ENCODE measurements around the gene CHST5. TPM values are rescaled to one million over a fixed set of nuclear protein-coding genes. Genes with fewer than 3 reads are reported as not detected.

Gene CHST5
- total and polyA plus RNA-seq, 7 experiments from 2014 or later: not detected

DNA sequence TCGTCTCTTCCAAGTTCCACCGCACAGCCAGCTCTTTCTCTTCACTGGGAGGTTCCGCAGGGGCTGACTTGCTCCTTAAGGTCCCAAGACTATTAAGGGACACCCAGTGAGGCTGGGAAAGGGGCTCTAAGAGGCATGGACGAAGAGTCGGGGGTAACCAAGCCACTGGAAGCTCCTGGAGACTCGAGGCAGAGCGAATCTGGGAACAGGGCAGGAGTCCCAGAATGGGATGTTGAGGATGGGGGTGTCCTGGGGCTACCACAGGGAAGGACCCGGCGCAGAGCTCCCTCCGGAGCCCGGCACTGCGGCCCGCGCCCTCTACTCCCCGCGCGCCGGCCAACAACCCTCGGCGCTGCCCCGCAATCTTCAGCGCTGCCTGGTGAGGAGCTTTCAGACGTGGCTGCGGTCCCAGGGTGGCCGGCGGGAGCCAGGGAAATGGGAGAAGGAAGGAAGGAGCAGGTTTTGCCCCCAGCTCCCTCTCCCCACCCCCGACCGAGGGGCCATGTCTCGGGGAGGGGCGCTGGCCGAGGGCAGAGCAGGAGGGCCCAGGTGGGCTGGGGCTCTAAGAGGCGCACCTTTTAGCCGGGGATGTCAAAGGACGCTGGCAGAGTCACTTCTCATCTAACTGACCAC lies 581 bp downstream of the CHST5 start:
- H3K36me3 ChIP-seq (ENCODE audit: control insufficient read depth in 2 of 3, insufficient read depth in 3 of 3, low read length in 3 of 3): no peaks in the 10 kb centered on the region
- POLR2A ChIA-PET: no interaction called here
- H3K27ac Mint-ChIP-seq: no peak overlapping the region
- no peak overlapping the region for H3K4me3 Mint-ChIP-seq
- intact Hi-C loops (cut with micrococcal nuclease): no loop called here
- peaks cover 0 to 1% (median 0%) of the 10 kb centered on the region in 7 donors for H3K4me1 Mint-ChIP-seq
- CTCF ChIA-PET: no interaction called here
- DNase-seq (no peak), ATAC-seq (no peak)
- H3K36me3 Mint-ChIP-seq: no peaks in the 10 kb centered on the region
- no peak overlapping the region for H3K27ac ChIP-seq (ENCODE audit: low read depth, low read length)
- H3K4me1 ChIP-seq (ENCODE audit: control insufficient read depth in 2 of 2, insufficient read depth in 2 of 2, low read length in 2 of 2): no peaks in the 10 kb centered on the region
- no peak overlapping the region for H3K4me3 ChIP-seq (ENCODE audit: low read length)
- H3K27me3 Mint-ChIP-seq: peaks cover 0 to 4% (median 0%) of the 10 kb centered on the region in 5 donors
- H3K9me3 ChIP-seq (ENCODE audit: control insufficient read depth in 2 of 3, low read length in 3 of 3): no peaks in the 10 kb centered on the region
- H3K27me3 ChIP-seq (ENCODE audit: control insufficient read depth in 2 of 2, insufficient read depth in 2 of 2, low read length in 2 of 2): no peaks in the 10 kb centered on the region
- no peaks in the 10 kb centered on the region for H3K9me3 Mint-ChIP-seq

DNA sequence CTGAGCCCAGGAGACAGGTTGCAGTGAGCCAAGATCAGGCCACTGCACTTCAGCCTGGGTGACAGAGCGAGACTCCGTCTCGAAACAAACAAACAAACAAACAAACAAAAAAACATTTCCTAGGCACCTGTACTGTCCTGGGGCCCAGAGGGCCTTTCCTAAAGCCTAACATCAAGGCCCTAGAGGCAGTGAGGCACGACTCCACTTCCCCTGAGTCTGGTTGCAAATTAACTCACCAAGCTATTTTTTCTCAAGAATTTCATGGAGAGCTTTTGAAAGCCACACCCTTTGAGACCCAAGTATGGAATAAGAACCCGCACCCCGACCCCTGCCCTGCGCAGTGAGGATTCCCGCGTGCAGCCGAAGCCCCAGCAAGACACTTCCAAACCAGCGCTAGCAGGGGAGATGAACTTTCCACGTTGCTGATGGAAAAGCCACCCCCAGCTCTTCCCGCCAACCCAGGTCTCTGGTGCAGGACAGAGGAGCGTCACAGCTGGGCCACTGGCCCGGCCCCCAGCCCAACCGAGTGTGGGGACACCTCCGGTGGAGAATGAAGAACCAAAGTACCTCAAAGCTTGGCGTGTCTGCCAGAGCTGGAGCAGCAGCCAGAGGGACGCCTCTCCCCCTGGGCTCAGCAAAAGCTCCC lies 1.2 kb downstream of the CHST5 start:
- Mint-ChIP-seq H3K27ac (no peak overlapping the region), H3K9me3 (no peaks in the 10 kb centered on the region), H3K4me3 (no peak overlapping the region), H3K4me1 (no peaks in the 10 kb centered on the region), H3K27me3 (peaks cover 0 to 4% (median 0%) of the 10 kb centered on the region in 5 donors), H3K36me3 (no peaks in the 10 kb centered on the region)
- DNase-seq: no peak
- Histone ChIP-seq H3K27ac (ENCODE audit: low read depth, low read length) (no peak overlapping the region), H3K27me3 (ENCODE audit: control insufficient read depth in 2 of 2, insufficient read depth in 2 of 2, low read length in 2 of 2) (no peaks in the 10 kb centered on the region), H3K4me1 (ENCODE audit: control insufficient read depth in 2 of 2, insufficient read depth in 2 of 2, low read length in 2 of 2) (no peaks in the 10 kb centered on the region), H3K36me3 (ENCODE audit: control insufficient read depth in 2 of 3, insufficient read depth in 3 of 3, low read length in 3 of 3) (no peaks in the 10 kb centered on the region), H3K9me3 (ENCODE audit: control insufficient read depth in 2 of 3, low read length in 3 of 3) (no peaks in the 10 kb centered on the region), H3K4me3 (ENCODE audit: low read length) (no peak overlapping the region)
- CTCF ChIA-PET: no interaction called here
- no peak for ATAC-seq
- POLR2A ChIA-PET: no interaction called here
- intact Hi-C loops (cut with micrococcal nuclease): no loop called here

DNA sequence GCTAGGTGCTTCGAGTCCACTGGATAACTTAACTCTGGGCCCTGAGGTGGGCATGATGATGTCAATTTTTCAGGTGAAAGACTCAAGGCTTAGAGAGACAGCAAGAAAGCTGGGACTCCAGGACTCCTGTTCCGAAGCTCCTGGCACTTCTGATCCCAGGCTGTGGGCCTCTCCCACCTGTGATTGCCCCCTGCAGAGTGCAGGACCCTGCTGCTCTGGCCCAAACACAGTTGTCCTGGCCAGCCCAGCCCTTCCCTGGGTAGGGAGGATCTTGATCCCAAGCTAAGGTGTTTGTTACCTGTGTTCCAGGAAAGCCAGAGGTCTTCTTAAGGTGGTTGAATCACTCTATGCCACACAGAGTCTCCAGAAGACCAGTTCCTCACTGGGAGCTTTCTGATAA lies 3.1 kb downstream of the CHST5 start:
- H3K4me3 ChIP-seq (ENCODE audit: low read length): no peak overlapping the region
- POLR2A ChIA-PET: no interaction called here
- DNase-seq: no peak
- H3K36me3 ChIP-seq (ENCODE audit: control insufficient read depth in 2 of 3, insufficient read depth in 3 of 3, low read length in 3 of 3): no peaks in the 10 kb centered on the region
- no peaks in the 10 kb centered on the region for H3K27me3 ChIP-seq (ENCODE audit: control insufficient read depth in 2 of 2, insufficient read depth in 2 of 2, low read length in 2 of 2)
- intact Hi-C loops (cut with micrococcal nuclease): no loop called here
- Mint-ChIP-seq H3K27ac (no peak overlapping the region), H3K27me3 (peaks cover 0 to 4% (median 0%) of the 10 kb centered on the region in 5 donors), H3K4me3 (no peak overlapping the region), H3K9me3 (peaks cover 0 to 2% (median 0%) of the 10 kb centered on the region in 11 donors), H3K36me3 (no peaks in the 10 kb centered on the region), H3K4me1 (no peaks in the 10 kb centered on the region)
- CTCF ChIA-PET: no interaction called here
- ATAC-seq: no peak
- no peaks in the 10 kb centered on the region for H3K4me1 ChIP-seq (ENCODE audit: control insufficient read depth in 2 of 2, insufficient read depth in 2 of 2, low read length in 2 of 2)
- H3K27ac ChIP-seq (ENCODE audit: low read depth, low read length): no peak overlapping the region
- no peaks in the 10 kb centered on the region for H3K9me3 ChIP-seq (ENCODE audit: control insufficient read depth in 2 of 3, low read length in 3 of 3)

DNA sequence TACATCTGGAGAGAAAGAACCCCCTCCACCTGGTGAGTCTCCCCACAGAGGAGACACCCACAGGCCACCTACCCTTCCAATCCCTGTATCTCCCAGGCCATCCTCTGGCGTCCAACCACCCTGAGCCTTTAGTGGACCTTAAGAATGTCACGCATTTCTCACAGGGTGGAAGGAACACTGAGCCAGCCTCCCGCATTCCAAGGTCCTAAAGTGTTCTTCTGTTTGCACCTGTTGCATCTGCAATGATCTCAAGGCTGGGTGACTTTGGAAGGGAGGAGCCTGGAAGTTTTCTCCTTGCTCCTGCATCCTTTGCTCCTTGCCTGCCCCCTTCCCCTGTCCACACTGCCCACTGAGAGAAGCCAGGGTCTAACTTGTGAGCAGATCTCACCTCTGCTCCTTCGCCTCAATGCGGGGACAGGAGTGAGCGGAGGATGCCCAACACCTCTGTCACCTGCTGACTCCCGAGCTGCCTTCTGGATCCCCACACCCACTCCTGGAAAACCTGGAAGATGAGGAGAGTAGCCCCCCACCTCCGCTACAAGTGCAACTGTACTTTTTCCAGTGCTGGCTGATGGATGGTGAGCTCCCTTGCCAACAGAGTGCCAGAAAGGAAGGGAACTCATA lies 3.7 kb downstream of the CHST5 start:
- intact Hi-C loops (cut with micrococcal nuclease): no loop called here
- H3K4me1 Mint-ChIP-seq: no peaks in the 10 kb centered on the region
- CTCF ChIA-PET: no interaction called here

DNA sequence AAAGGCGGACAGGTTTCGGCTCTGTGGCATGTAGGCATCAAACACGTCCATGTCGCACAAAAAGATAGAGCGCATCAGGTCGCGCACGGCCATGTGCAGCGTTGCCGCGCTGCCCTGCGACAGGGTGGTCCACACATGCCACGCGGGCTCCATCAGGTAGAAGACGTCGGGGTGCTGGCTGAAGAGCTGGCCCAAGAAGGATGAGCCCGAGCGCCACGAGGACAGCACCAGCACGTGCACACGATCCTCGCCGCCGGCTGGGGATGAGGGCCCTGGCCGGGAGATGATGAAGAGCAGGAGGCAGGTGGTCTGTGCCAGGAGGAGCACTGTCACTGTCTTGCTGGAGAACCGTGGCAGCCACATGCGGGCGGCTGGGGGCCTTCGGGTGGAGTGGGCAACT lies 5.9 kb downstream of the CHST5 start:
- Mint-ChIP-seq H3K27ac (no peak overlapping the region), H3K9me3 (peaks cover 0 to 2% (median 0%) of the 10 kb centered on the region in 11 donors), H3K4me3 (no peak overlapping the region), H3K4me1 (no peaks in the 10 kb centered on the region), H3K36me3 (no peaks in the 10 kb centered on the region), H3K27me3 (peaks cover 0 to 4% (median 0%) of the 10 kb centered on the region in 5 donors)
- ChIA-PET POLR2A (no interaction called here), CTCF (no interaction called here)
- H3K4me1 ChIP-seq (ENCODE audit: control insufficient read depth in 2 of 2, insufficient read depth in 2 of 2, low read length in 2 of 2): no peaks in the 10 kb centered on the region
- no peak overlapping the region for H3K27ac ChIP-seq (ENCODE audit: low read depth, low read length)
- ATAC-seq (no peak), DNase-seq (no peak)
- H3K4me3 ChIP-seq (ENCODE audit: low read length): no peak overlapping the region
- intact Hi-C loops (cut with micrococcal nuclease): no loop called here
- H3K36me3 ChIP-seq (ENCODE audit: control insufficient read depth in 2 of 3, insufficient read depth in 3 of 3, low read length in 3 of 3): no peaks in the 10 kb centered on the region
- no peaks in the 10 kb centered on the region for H3K9me3 ChIP-seq (ENCODE audit: control insufficient read depth in 2 of 3, low read length in 3 of 3)
- no peaks in the 10 kb centered on the region for H3K27me3 ChIP-seq (ENCODE audit: control insufficient read depth in 2 of 2, insufficient read depth in 2 of 2, low read length in 2 of 2)

More for the DNA sequence above, 3.7 kb downstream of the CHST5 start:
- Histone ChIP-seq H3K4me3 (ENCODE audit: low read length) (no peak overlapping the region), H3K9me3 (ENCODE audit: control insufficient read depth in 2 of 3, low read length in 3 of 3) (no peaks in the 10 kb centered on the region), H3K27me3 (ENCODE audit: control insufficient read depth in 2 of 2, insufficient read depth in 2 of 2, low read length in 2 of 2) (no peaks in the 10 kb centered on the region), H3K4me1 (ENCODE audit: control insufficient read depth in 2 of 2, insufficient read depth in 2 of 2, low read length in 2 of 2) (no peaks in the 10 kb centered on the region), H3K27ac (ENCODE audit: low read depth, low read length) (no peak overlapping the region), H3K36me3 (ENCODE audit: control insufficient read depth in 2 of 3, insufficient read depth in 3 of 3, low read length in 3 of 3) (no peaks in the 10 kb centered on the region)
- Mint-ChIP-seq H3K4me3 (no peak overlapping the region), H3K9me3 (peaks cover 0 to 2% (median 0%) of the 10 kb centered on the region in 11 donors), H3K27ac (no peak overlapping the region), H3K27me3 (peaks cover 0 to 4% (median 0%) of the 10 kb centered on the region in 5 donors), H3K36me3 (no peaks in the 10 kb centered on the region)
- ATAC-seq (no peak), DNase-seq (no peak)
- POLR2A ChIA-PET: no interaction called here

DNA sequence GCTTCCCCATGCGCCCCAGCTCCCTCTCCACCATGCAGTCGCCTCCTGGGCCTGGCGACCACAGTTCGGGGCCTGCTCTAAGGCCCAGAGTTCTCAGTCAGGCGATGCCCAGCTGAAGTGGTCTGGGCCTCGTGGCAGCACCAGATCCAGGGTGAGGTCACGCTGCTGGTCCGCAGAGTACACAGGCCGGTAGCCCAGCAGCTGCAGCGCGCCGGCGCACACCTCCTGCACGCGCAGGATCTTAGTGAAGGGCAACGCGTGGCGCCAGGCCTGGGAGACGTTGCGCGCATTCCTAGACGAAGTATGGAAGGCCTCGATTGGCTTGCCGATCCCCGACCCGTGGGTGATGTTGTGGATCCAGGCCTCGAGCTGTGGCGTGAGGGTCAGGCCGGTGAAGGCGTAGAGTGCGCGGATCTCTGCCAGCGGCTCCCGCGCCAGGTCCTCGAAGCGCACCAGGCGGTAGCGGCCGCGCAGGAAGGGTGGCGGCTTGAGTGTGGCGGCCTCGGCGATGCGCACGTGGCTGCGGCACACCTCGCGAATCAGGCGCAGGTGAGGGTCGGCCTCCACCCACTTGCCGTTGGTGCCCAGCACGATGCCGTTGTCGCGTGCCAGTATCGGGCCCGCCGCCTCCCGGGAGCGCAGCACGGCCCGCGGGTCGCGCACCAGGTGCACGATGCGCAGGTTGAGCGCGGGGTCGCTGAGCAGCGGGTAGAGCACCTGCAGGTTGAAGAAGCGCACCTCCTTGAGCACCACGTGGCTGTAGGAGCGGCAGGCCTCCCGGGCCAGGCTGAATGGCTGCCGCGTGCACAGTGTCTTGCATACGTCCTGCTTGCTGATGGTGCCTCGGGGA lies 6.6 kb downstream of the CHST5 start:
- no peak for DNase-seq
- no peak for ATAC-seq
- Histone ChIP-seq H3K4me1 (ENCODE audit: control insufficient read depth in 2 of 2, insufficient read depth in 2 of 2, low read length in 2 of 2) (no peaks in the 10 kb centered on the region), H3K27ac (ENCODE audit: low read depth, low read length) (no peak overlapping the region), H3K9me3 (ENCODE audit: control insufficient read depth in 2 of 3, low read length in 3 of 3) (no peaks in the 10 kb centered on the region), H3K27me3 (ENCODE audit: control insufficient read depth in 2 of 2, insufficient read depth in 2 of 2, low read length in 2 of 2) (no peaks in the 10 kb centered on the region), H3K36me3 (ENCODE audit: control insufficient read depth in 2 of 3, insufficient read depth in 3 of 3, low read length in 3 of 3) (no peaks in the 10 kb centered on the region), H3K4me3 (ENCODE audit: low read length) (no peak overlapping the region)
- Mint-ChIP-seq H3K9me3 (peaks cover 0 to 2% (median 0%) of the 10 kb centered on the region in 11 donors), H3K36me3 (no peaks in the 10 kb centered on the region), H3K27me3 (peaks cover 0 to 4% (median 0%) of the 10 kb centered on the region in 5 donors), H3K4me1 (no peaks in the 10 kb centered on the region), H3K4me3 (no peak overlapping the region), H3K27ac (no peak overlapping the region)
- CTCF ChIA-PET: interaction anchor here (0.6 kb wide), 1 partner anchor 58 kb away, joined by 3 read pairs; no protein-coding TSS in a partner anchor
- POLR2A ChIA-PET: interaction anchor here (0.5 kb wide), 1 partner anchor 215 kb away, joined by 4 read pairs; no protein-coding TSS in a partner anchor
- intact Hi-C loops (cut with micrococcal nuclease): no loop called here
